Ishikawa (cell line): ENCODE data around the gene RCC1.

Source experiments
- EP300 ChIP-seq: IDR thresholded peaks from 2 replicates; pipeline ENCODE4 v1.6.1; 2012; ENCODE audit warnings: borderline replicate concordance
- MAX ChIP-seq: IDR thresholded peaks from 2 replicates; pipeline ENCODE4 v1.6.1; 2012
- NFIC ChIP-seq: IDR thresholded peaks from 2 replicates; pipeline ENCODE4 v1.6.1; 2012
- REST ChIP-seq: IDR thresholded peaks from 2 replicates; pipeline ENCODE4 v1.6.1; 2012; ENCODE audit warnings: low read depth, mild to moderate bottlenecking
- USF1 ChIP-seq: IDR thresholded peaks from 2 replicates; pipeline ENCODE4 v1.6.1; 2012
- YY1 ChIP-seq: IDR thresholded peaks from 2 replicates; pipeline ENCODE4 v1.6.1; 2012; ENCODE audit warnings: low read depth

GRCh38 chr1:28565726-28566125, 59.9 kb downstream of the RCC1 start:
- TF ChIP-seq MAX: no peak
- TF ChIP-seq USF1: no peak
- TF ChIP-seq REST: no peak
- TF ChIP-seq NFIC: no peak
- no peak for TF ChIP-seq EP300
- no peak for TF ChIP-seq YY1
